ENCODE measurements around the gene MLXIP. TPM values are rescaled to one million over a fixed set of nuclear protein-coding genes. Genes with fewer than 3 reads are reported as not detected.

Gene MLXIP
- total and polyA plus RNA-seq, 2 experiments from 2014 or later = 8.2 to 11.0 TPM

DNA sequence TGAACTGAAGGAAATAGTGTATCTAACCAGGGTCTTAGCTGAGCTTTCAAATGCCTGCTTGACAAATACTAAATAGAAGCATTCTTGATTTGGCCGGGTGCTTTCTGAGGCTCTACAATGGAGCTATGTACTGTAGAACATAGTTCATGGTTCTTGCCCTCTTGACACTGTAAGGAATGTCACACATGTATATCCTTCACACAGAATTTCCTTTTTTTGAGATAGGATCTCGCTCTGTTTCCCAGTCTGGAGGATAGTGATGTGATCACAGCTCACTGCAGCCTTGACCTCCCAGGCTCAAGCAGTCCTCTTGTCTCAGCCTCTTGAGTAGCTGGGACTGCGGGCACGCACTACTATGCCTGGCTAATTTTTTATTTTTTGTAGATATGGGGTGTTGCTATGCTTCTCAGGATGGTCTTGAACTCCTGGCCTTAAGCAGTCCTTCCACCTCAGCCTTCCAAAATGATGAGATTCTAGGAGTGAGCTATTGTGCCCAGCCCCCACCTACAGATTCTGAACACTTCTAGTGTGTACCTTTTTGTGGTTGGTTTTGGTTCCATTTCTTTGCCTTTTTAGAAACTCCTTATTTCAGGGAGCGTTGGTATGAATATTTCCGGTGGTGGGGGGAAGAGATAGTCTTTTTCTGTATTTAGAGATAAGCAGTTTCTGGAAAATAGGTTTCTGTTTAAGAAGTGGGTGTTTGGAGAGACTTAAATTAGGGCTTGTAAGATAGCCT is 4.2 kb downstream of the MLXIP start:
- peaks cover 24% of the 10 kb centered on the region for H3K4me1 ChIP-seq (ENCODE audit: low read depth)
- no peak for TF ChIP-seq CTCF (IDR thresholded peaks at IDR 0.05; ENCODE audit: low read depth, low read length)
- H3K9me3 ChIP-seq (ENCODE audit: low read depth) = no peaks in the 10 kb centered on the region
- DNase-seq (ENCODE audit: low read depth in 1 of 2, low spot score in 1 of 2) = peak in 1 of 2 donors; percentile 36
- no peak overlapping the region for H3K4me3 ChIP-seq
- H3K36me3 ChIP-seq = no peaks in the 10 kb centered on the region
- no peak overlapping the region for H3K27ac ChIP-seq
- peaks cover 6% of the 10 kb centered on the region for H3K27me3 ChIP-seq

GRCh38 chr12:122084857-122085405 is 6.4 kb downstream of the MLXIP start:
- H3K27ac ChIP-seq = no peak overlapping the region
- no peaks in the 10 kb centered on the region for H3K27me3 ChIP-seq
- H3K36me3 ChIP-seq = no peaks in the 10 kb centered on the region
- H3K9me3 ChIP-seq (ENCODE audit: low read depth) = no peaks in the 10 kb centered on the region
- no peak for DNase-seq (ENCODE audit: low read depth in 1 of 2, low spot score in 1 of 2)
- TF ChIP-seq CTCF (IDR thresholded peaks at IDR 0.05; ENCODE audit: low read depth, low read length) = no peak
- H3K4me3 ChIP-seq = no peak overlapping the region
- H3K4me1 ChIP-seq (ENCODE audit: low read depth) = peaks cover 19% of the 10 kb centered on the region

DNA sequence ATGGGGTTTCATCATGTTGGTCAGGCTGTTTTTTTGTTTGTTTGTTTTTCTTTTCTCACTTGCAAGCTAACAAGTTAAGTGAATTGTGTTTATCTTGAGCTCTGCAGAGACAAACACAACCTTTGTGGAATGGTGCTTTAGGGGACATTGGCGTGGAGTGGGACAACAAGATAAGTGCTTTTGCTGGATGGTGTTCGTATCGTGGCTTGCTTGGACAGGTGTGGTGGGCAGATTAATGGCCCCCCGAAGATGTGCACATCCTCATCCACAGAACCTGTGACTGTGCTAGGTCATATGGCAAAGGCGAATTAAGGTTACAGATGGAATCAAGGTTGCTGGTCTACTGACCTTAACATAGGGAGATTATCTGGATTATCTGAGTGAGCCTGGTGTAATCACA is 7.0 kb downstream of the MLXIP start:
- Histone ChIP-seq H3K36me3 (no peaks in the 10 kb centered on the region), H3K9me3 (ENCODE audit: low read depth) (no peaks in the 10 kb centered on the region), H3K4me3 (no peak overlapping the region), H3K27ac (no peak overlapping the region), H3K27me3 (no peaks in the 10 kb centered on the region), H3K4me1 (ENCODE audit: low read depth) (peaks cover 18% of the 10 kb centered on the region)
- no peak for TF ChIP-seq CTCF (IDR thresholded peaks at IDR 0.05; ENCODE audit: low read depth, low read length)
- DNase-seq (ENCODE audit: low read depth in 1 of 2, low spot score in 1 of 2) = no peak

GRCh38 chr12:122086116-122086515 is 7.6 kb downstream of the MLXIP start:
- Histone ChIP-seq H3K27ac (no peak overlapping the region), H3K27me3 (no peaks in the 10 kb centered on the region), H3K36me3 (no peaks in the 10 kb centered on the region), H3K9me3 (ENCODE audit: low read depth) (no peaks in the 10 kb centered on the region), H3K4me3 (no peak overlapping the region), H3K4me1 (ENCODE audit: low read depth) (peaks cover 18% of the 10 kb centered on the region)
- DNase-seq (ENCODE audit: low read depth in 1 of 2, low spot score in 1 of 2) = no peak
- no peak for TF ChIP-seq CTCF (IDR thresholded peaks at IDR 0.05; ENCODE audit: low read depth, low read length)

DNA sequence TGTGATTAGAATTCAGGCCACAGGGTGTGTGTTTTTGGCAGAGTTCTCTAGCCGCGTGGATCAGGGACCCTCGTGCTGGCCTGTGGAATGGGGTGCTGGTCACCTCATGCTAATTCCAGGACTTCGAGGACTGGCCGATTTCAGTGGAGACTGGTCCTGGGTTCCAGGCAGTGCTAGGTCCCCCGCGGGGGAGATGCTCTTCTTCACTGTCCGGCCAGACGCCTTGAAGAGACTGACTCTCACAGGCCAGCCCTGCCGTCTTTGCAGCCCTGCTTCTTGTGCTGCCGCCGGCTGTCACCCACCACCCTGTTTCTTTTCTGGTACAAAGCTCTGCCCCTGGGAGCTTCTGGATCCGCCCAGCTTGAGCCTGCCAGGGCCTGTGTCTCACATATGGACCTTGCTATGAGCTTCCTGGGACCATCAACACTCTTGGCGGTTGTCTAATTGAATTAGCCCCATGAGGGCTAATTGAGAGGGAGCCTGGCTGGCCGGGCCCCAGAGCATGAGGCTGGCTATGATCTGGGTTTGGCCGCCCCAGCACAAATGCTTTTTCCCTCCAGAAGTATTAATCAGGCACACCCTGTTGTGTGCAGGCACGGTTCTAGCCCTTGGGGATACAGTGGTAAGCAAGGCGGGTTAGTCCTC is 8.2 kb downstream of the MLXIP start:
- no peak for TF ChIP-seq CTCF (IDR thresholded peaks at IDR 0.05; ENCODE audit: low read depth, low read length)
- Histone ChIP-seq H3K9me3 (ENCODE audit: low read depth) (no peaks in the 10 kb centered on the region), H3K4me1 (ENCODE audit: low read depth) (peaks cover 18% of the 10 kb centered on the region), H3K36me3 (no peaks in the 10 kb centered on the region), H3K27me3 (no peaks in the 10 kb centered on the region), H3K4me3 (no peak overlapping the region), H3K27ac (no peak overlapping the region)
- DNase-seq (ENCODE audit: low read depth in 1 of 2, low spot score in 1 of 2) = no peak
